HL-60/S4 treated with phorbol 12-myristate 13-acetate at 8.2 ng/mL for 4 days and 3 days (cell line): ENCODE results near the gene SGPL1.

ENCODE experiments used
- in situ Hi-C: fragments of 300-500 bp; cut with MboI; formaldehyde crosslinking; loops from 2 replicates; pipeline ENCODE4 v1.15.0; 2022; ENCODE audit warnings: low sequenced_read_pairs

The SGPL1 gene

GRCh38 chr10:70807556-70807955 is 8.2 kb upstream of the SGPL1 start:
- in situ Hi-C loops: no loop called here

GRCh38 chr10:70809011-70809611 is 6.6 kb upstream of the SGPL1 start:
- in situ Hi-C loops: no loop called here

- in situ Hi-C loops: no loop called here
Observed at GRCh38 chr10:70809726-70810125, 6.0 kb upstream of the SGPL1 start.

- in situ Hi-C loops: no loop called here
Observed at GRCh38 chr10:70810967-70811366, 4.8 kb upstream of the SGPL1 start.

GRCh38 chr10:70811881-70812280 is 3.9 kb upstream of the SGPL1 start:
- in situ Hi-C loops: no loop called here

- in situ Hi-C loops: no loop called here
Observed at GRCh38 chr10:70812814-70813213, 2.9 kb upstream of the SGPL1 start.

- in situ Hi-C loops: no loop called here
Observed at GRCh38 chr10:70814126-70814525, 1.6 kb upstream of the SGPL1 start.

GRCh38 chr10:70816220-70816894 is 609 bp downstream of the SGPL1 start:
- in situ Hi-C loops: no loop called here

- in situ Hi-C loops: no loop called here
Observed at GRCh38 chr10:70820976-70821750, 5.4 kb downstream of the SGPL1 start.

- in situ Hi-C loops: no loop called here
Observed at GRCh38 chr10:70822076-70822820, 6.5 kb downstream of the SGPL1 start.

- in situ Hi-C loops: no loop called here
Observed at GRCh38 chr10:70827086-70827757, 11.5 kb downstream of the SGPL1 start.

- in situ Hi-C loops: no loop called here
Observed at GRCh38 chr10:70828923-70829322, 13.2 kb downstream of the SGPL1 start.

GRCh38 chr10:70829543-70829942 is 13.8 kb downstream of the SGPL1 start:
- in situ Hi-C loops: no loop called here

- in situ Hi-C loops: no loop called here
Observed at GRCh38 chr10:70830164-70830563, 14.4 kb downstream of the SGPL1 start.

- in situ Hi-C loops: no loop called here
Observed at GRCh38 chr10:70832221-70832620, 16.5 kb downstream of the SGPL1 start.

- in situ Hi-C loops: no loop called here
Observed at GRCh38 chr10:70832852-70833528, 17.2 kb downstream of the SGPL1 start.

GRCh38 chr10:70833601-70834000 is 17.9 kb downstream of the SGPL1 start:
- in situ Hi-C loops: no loop called here

GRCh38 chr10:70834021-70834420 is 18.3 kb downstream of the SGPL1 start:
- in situ Hi-C loops: no loop called here

GRCh38 chr10:70834441-70835151 is 18.8 kb downstream of the SGPL1 start:
- in situ Hi-C loops: no loop called here

- in situ Hi-C loops: no loop called here
Observed at GRCh38 chr10:70836319-70836718, 20.6 kb downstream of the SGPL1 start.
